Subcutaneous abdominal adipose tissue (tissue), 5 donors: ENCODE data around the gene EN2.

Source experiments
- H3K27ac ChIP-seq: one replicate; pipeline ENCODE4 v1.7.0; 2013; ENCODE audit warnings: low read depth, mild to moderate bottlenecking, inconsistent platforms, low read length, moderate library complexity
- H3K27me3 ChIP-seq, 5 donors: one replicate each; pipeline ENCODE4 v1.7.0; 2013; ENCODE audit warnings: low read length in 5 of 5, inconsistent platforms in 1 of 5; ENCODE audit not compliant: control insufficient read depth in 5 of 5, insufficient read depth in 4 of 5
- H3K36me3 ChIP-seq, 5 donors: one replicate each; pipeline ENCODE4 v1.7.0; 2013; ENCODE audit warnings: low read length in 5 of 5; ENCODE audit not compliant: control insufficient read depth in 5 of 5, insufficient read depth in 5 of 5
- H3K4me1 ChIP-seq, 5 donors: one replicate each; pipeline ENCODE4 v1.7.0; 2013; ENCODE audit warnings: low read length in 5 of 5, mild to moderate bottlenecking in 3 of 5, moderate library complexity in 1 of 5; ENCODE audit not compliant: control insufficient read depth in 5 of 5, insufficient read depth in 5 of 5
- H3K4me3 ChIP-seq, 5 donors: one replicate each; pipeline ENCODE4 v1.7.0; 2013; ENCODE audit warnings: low read length in 5 of 5, low read depth in 1 of 5
- H3K9ac ChIP-seq, 5 donors: one replicate each; pipeline ENCODE4 v1.7.0; 2013; ENCODE audit warnings: low read length in 5 of 5, mild to moderate bottlenecking in 4 of 5, moderate library complexity in 3 of 5
- H3K9me3 ChIP-seq, 5 donors: one replicate each; pipeline ENCODE4 v1.7.0; 2013; ENCODE audit warnings: low read length in 5 of 5; ENCODE audit not compliant: control insufficient read depth in 5 of 5
- donor health status: healthy.
- donor health status: healthy.
- donor health status: healthy.
- donor health status: healthy.
- donor health status: healthy.

EN2 gene

DNA sequence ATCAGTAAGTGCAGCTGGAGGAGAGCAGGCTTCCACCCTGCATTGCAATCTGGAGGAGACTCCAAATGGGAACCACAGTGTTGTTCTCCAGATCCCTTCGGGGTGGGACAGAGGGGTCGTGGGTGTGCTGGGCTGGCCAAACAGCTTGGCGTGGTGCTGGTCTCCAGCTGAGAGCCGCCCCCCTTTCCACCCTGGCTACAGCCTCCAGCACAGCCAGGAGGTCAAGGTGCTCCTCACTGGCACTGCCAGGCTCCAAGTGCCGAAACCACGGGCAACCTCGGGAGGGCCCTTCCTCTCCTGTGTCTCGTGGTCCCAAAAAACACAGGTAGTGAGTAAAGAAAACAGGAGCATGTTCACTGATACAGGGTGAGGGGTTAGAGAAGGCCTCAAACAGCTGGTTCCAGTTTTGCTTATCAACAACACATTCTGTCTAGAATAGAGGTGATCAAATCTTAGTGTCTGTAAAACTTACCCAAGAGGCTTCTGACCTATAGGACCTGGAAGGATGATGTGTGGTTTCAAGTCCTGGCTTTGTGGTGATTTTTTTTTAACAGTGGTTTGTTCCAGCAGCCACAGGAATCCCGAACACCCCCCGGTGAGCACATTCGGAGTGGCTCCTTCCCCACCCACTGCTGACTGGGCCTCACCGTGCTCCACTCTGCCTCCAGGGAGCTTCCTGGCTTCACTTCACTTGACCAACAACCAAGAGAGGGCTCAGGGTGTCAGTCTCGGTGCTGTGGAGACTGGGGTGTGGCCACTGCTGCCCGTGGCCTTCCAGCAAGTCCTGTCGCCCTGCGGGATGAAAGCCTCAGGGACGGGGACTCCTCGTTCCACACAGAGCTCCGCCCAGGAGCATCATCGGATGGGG, 31.2 kb upstream of the EN2 start:
- Histone ChIP-seq H3K9ac (no peak overlapping the region), H3K27me3 (peaks cover 7 to 54% (median 45%) of the 10 kb centered on the region in 5 donors), H3K27ac (no peak overlapping the region), H3K36me3 (no peaks in the 10 kb centered on the region), H3K4me1 (no peaks in the 10 kb centered on the region), H3K9me3 (peaks cover 0 to 4% (median 0%) of the 10 kb centered on the region in 5 donors), H3K4me3 (no peak overlapping the region)

DNA sequence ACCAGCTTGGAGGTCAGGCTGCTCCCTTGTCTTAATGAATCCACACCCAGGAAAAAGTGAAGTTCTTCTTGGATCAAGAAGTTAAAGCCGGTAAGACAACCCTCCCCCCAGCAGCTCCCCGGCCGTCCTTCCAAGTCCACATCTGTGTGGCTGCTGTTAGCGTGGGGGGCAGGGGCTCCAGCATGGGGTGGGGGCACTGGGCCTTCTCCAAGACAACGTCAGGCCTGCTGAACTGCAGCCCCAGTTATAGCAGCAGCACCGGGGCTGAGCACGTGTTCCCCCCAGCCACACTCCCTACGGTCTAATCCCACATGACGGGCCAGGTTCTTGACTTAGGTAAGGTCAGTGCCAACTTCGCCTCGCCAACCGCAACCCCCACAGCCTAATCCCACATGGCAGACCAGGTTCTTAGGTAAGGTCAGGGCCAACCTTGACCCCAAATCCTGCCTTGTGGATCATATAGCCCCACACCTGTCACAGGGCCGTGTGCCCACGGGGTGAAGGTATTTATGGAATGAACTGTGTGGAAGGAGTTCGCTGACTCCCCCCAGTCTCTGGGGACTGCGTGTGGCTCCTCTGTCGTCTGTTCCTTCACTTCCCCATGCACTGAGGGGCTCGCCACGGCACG, 30.4 kb upstream of the EN2 start:
- Histone ChIP-seq H3K4me3 (no peak overlapping the region), H3K36me3 (no peaks in the 10 kb centered on the region), H3K4me1 (no peaks in the 10 kb centered on the region), H3K9me3 (peaks cover 0 to 4% (median 0%) of the 10 kb centered on the region in 5 donors), H3K27ac (no peak overlapping the region), H3K9ac (no peak overlapping the region), H3K27me3 (peaks cover 7 to 53% (median 40%) of the 10 kb centered on the region in 5 donors)

DNA sequence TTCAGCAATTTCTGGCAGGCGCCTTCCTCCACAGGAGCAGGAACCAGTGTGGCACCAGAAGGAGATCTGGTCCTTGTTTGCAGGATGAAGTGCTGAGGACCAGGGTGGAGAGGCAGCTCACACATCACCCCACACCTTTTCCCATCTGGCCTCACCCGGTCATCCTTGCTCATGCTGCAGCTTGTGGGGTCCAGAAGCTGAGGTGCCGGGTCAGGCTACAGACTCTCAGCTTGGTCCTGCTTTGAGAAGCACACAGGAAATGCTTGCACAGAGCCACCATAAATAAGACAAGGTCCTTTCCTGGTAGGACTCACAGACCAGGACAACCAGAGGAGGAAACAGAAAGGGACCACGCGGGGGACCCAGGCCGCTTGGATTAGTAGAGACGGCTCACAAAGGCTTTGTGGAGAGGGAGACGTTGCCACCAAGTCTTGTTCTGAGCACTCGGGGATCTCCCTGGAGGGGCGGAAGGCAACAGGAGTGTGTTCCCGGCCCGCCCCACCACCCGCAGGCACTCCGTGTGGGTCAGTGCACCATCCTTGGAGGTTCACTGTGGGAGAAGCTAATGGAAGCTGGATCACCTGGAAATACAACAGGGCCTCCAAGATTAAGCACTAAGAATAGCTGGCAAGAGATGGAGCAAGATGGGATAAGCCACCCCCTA, 29.6 kb upstream of the EN2 start:
- Histone ChIP-seq H3K27ac (no peak overlapping the region), H3K27me3 (peaks cover 6 to 50% (median 40%) of the 10 kb centered on the region in 5 donors), H3K9me3 (peaks cover 0 to 4% (median 0%) of the 10 kb centered on the region in 5 donors), H3K9ac (no peak overlapping the region), H3K36me3 (no peaks in the 10 kb centered on the region), H3K4me1 (no peaks in the 10 kb centered on the region), H3K4me3 (no peak overlapping the region)

GRCh38 chr7:155429651-155430050, 28.3 kb upstream of the EN2 start:
- no peak overlapping the region for H3K9ac ChIP-seq
- no peaks in the 10 kb centered on the region for H3K4me1 ChIP-seq
- peaks cover 4 to 38% (median 36%) of the 10 kb centered on the region in 5 donors for H3K27me3 ChIP-seq
- no peak overlapping the region for H3K4me3 ChIP-seq
- no peaks in the 10 kb centered on the region for H3K36me3 ChIP-seq
- peaks cover 0 to 4% (median 0%) of the 10 kb centered on the region in 5 donors for H3K9me3 ChIP-seq
- H3K27ac ChIP-seq: no peak overlapping the region

GRCh38 chr7:155430606-155431005, 27.3 kb upstream of the EN2 start:
- Histone ChIP-seq H3K27me3 (peaks cover 5 to 36% (median 28%) of the 10 kb centered on the region in 5 donors), H3K9ac (no peak overlapping the region), H3K36me3 (no peaks in the 10 kb centered on the region), H3K4me1 (no peaks in the 10 kb centered on the region), H3K9me3 (peaks cover 0 to 4% (median 0%) of the 10 kb centered on the region in 5 donors), H3K4me3 (no peak overlapping the region), H3K27ac (no peak overlapping the region)

- H3K9me3 ChIP-seq: peaks cover 0 to 4% (median 0%) of the 10 kb centered on the region in 5 donors
- H3K27ac ChIP-seq: no peak overlapping the region
- H3K4me3 ChIP-seq: no peak overlapping the region
- H3K4me1 ChIP-seq: no peaks in the 10 kb centered on the region
- peaks cover 12 to 42% (median 29%) of the 10 kb centered on the region in 5 donors for H3K27me3 ChIP-seq
- H3K9ac ChIP-seq: no peak overlapping the region
- H3K36me3 ChIP-seq: no peaks in the 10 kb centered on the region
Measured at GRCh38 chr7:155431231-155431630, 26.7 kb upstream of the EN2 start.

DNA sequence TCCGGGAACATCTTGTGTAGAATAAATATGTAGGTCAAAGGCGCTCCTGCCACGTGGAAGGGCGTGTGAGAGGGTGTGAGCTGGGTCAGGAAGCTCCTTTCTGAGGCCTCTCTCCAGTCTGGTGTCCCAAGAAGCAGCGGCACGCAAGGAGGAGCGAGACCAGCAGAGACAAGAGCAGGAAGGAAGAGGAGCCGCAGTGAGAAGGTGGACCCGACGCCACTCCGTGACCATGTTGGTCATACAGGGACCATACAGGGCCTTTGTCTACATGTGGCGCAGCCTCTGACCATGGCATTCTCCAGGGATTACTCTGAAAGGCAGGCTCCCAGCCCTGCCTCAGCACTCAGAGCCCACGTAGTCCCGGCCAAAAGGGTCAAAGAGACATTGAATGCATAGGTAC, 26.2 kb upstream of the EN2 start:
- peaks cover 14 to 43% (median 34%) of the 10 kb centered on the region in 5 donors for H3K27me3 ChIP-seq
- H3K36me3 ChIP-seq: no peaks in the 10 kb centered on the region
- H3K9me3 ChIP-seq: peaks cover 0 to 4% (median 0%) of the 10 kb centered on the region in 5 donors
- H3K9ac ChIP-seq: no peak overlapping the region
- H3K27ac ChIP-seq: no peak overlapping the region
- no peaks in the 10 kb centered on the region for H3K4me1 ChIP-seq
- no peak overlapping the region for H3K4me3 ChIP-seq

GRCh38 chr7:155435110-155435509, 22.8 kb upstream of the EN2 start:
- Histone ChIP-seq H3K4me1 (no peaks in the 10 kb centered on the region), H3K4me3 (no peak overlapping the region), H3K9me3 (no peaks in the 10 kb centered on the region), H3K9ac (no peak overlapping the region), H3K27me3 (peaks cover 17 to 52% (median 44%) of the 10 kb centered on the region in 5 donors), H3K27ac (no peak overlapping the region), H3K36me3 (no peaks in the 10 kb centered on the region)

DNA sequence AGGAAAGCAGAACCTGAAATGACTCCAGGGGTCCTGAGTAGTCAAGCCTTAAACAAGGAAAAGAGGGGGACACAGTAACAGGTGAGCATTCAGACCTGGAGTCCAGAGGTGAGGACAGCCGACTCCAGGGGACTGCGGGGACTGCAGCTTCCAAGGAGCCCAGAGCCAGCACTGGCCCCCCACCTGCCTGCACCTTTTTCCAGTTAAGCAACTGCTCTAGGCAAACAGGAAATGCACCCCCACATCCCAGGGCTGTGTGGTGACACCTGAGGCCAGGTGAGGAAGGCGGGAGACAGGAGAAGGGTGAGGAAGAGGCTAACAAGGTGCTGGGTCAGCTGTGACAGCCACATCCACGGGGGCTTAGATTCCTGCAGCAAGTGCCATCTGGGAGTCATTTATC, 20.1 kb upstream of the EN2 start:
- Histone ChIP-seq H3K4me1 (no peaks in the 10 kb centered on the region), H3K4me3 (no peak overlapping the region), H3K36me3 (no peaks in the 10 kb centered on the region), H3K9ac (no peak overlapping the region), H3K9me3 (no peaks in the 10 kb centered on the region), H3K27me3 (peaks cover 20 to 64% (median 51%) of the 10 kb centered on the region in 5 donors), H3K27ac (no peak overlapping the region)

DNA sequence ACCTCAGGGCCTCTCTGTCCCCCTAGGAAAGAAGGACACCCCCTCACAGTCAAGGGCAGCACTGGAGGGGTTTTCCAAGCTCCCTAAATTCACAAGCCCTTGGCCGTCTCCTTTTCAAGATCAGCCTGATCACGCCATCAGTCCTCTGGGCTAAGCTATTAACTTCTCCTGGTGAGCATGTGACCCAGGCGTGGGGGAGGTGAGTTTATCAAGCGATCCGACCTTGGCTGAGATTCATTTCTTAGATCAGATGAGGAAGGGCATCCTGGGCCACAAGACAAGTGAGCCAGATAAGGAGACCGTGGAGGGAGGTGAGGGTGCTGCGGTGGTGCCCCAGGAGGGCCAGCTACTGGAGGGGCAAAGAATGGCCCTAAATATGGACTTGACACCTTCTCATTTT, 19.2 kb upstream of the EN2 start:
- H3K4me3 ChIP-seq: no peak overlapping the region

More for the DNA sequence above, 19.2 kb upstream of the EN2 start:
- H3K36me3 ChIP-seq: no peaks in the 10 kb centered on the region
- H3K27me3 ChIP-seq: peaks cover 24 to 68% (median 52%) of the 10 kb centered on the region in 5 donors
- H3K9ac ChIP-seq: no peak overlapping the region
- H3K27ac ChIP-seq: no peak overlapping the region
- H3K4me1 ChIP-seq: no peaks in the 10 kb centered on the region
- no peaks in the 10 kb centered on the region for H3K9me3 ChIP-seq
